GM23248 (cell line): ENCODE measurements around the gene CTNNA3.

Source experiments
- EZH2 ChIP-seq: fragments of 200-600 bp; sonication (generic); IDR thresholded peaks from 2 replicates; pipeline ENCODE4 v1.6.1; 2018; ENCODE audit warnings: antibody characterized with exemption, mild to moderate bottlenecking; ENCODE audit not compliant: insufficient read depth, poor library complexity, severe bottlenecking
- EZH2phosphoT487 ChIP-seq: fragments of 200-600 bp; sonication (generic); IDR thresholded peaks from 2 replicates; pipeline ENCODE4 v1.6.1; 2018; ENCODE audit warnings: antibody characterized with exemption, moderate library complexity, mild to moderate bottlenecking, low read depth; ENCODE audit not compliant: insufficient read depth

GRCh38 chr10:66627156-66627555 lies 1068.8 kb downstream of the CTNNA3 start:
- TF ChIP-seq EZH2: no peak
- TF ChIP-seq EZH2phosphoT487: no peak
